Right lobe of liver (tissue), 4 donors: ENCODE results near the gene PDIA4.

Experiments
- CTCF ChIP-seq, 4 donors: fragments of 200-600 bp in 3 of 4; fragments of 450-650 bp in 1 of 4; IDR thresholded peaks; one replicate each; pipeline versions ENCODE4 v1.5.1 to v1.8.0; 2016 to 2022; ENCODE audit warnings: antibody characterized with exemption in 4 of 4, mild to moderate bottlenecking in 2 of 4
- POLR2A ChIP-seq: fragments of 450-650 bp; IDR thresholded peaks from one replicate; pipeline ENCODE4 v1.6.1; 2017; ENCODE audit warnings: antibody characterized with exemption, mild to moderate bottlenecking
- donor health status: DM: no; HTN: no; CAD: no.
- donor health status: DM: no; HTN: no; CAD: no.
- donor health status: DM: no; HTN: yes; CAD: no.

GRCh38 chr7:149020483-149020882, 7.8 kb downstream of the PDIA4 start:
- TF ChIP-seq CTCF (IDR thresholded peaks at IDR 0.05) = no peak
- no peak for TF ChIP-seq POLR2A
